Breast epithelium (tissue), 4 donors: Measurements from ENCODE around the gene CDK2. TPM values are rescaled to one million over a fixed set of nuclear protein-coding genes. Genes with fewer than 3 reads are reported as not detected.
"Not testable (repeated sequence)": the region's sequence is repeated elsewhere in the genome, so short reads cannot be mapped to it uniquely, and the experiment has no call there.

Experiments
- DNase-seq, 2 donors: peaks; one replicate each; pipeline ENCODE4 v3.0.0-alpha.2; 2019; ENCODE audit warnings: low spot score in 2 of 2
- H3K27ac ChIP-seq, 2 donors: fragments of 200-600 bp; sonication (generic) in 1 of 2; one replicate each; pipeline ENCODE4 v1.5.1; 2016 to 2019; ENCODE audit warnings: mild to moderate bottlenecking in 1 of 2
- H3K27me3 ChIP-seq, 2 donors: fragments of 200-600 bp; sonication (generic) in 1 of 2; one replicate each; pipeline versions ENCODE4 v1.5.1 to v1.6.0; 2017 to 2019; ENCODE audit warnings: control low read depth in 1 of 2, mild to moderate bottlenecking in 1 of 2
- H3K36me3 ChIP-seq: fragments of 200-600 bp; one replicate; pipeline ENCODE4 v1.5.1; 2019
- H3K4me1 ChIP-seq, 2 donors: fragments of 200-600 bp; sonication (generic); one replicate each; pipeline ENCODE4 v1.5.1; 2016 to 2019; ENCODE audit warnings: control low read depth in 1 of 2
- H3K4me3 ChIP-seq, 3 donors: fragments of 200-600 bp; sonication (generic); 1 replicate in 2 of 3; 2 replicates in 1 of 3; pipeline ENCODE4 v1.5.1; 2016 to 2019; ENCODE audit warnings: mild to moderate bottlenecking in 3 of 3, moderate library complexity in 2 of 3
- H3K9me3 ChIP-seq, 2 donors: fragments of 200-600 bp; sonication (generic) in 1 of 2; one replicate each; pipeline ENCODE4 v1.5.1; 2016 to 2019; ENCODE audit warnings: control low read depth in 1 of 2
- CTCF ChIP-seq, 3 donors: fragments of 450-650 bp; IDR thresholded peaks; one replicate each; pipeline ENCODE4 v1.5.1; 2016 to 2017; ENCODE audit warnings: antibody characterized with exemption in 3 of 3, mild to moderate bottlenecking in 3 of 3, moderate library complexity in 3 of 3
- POLR2A ChIP-seq: fragments of 450-650 bp; IDR thresholded peaks from one replicate; pipeline ENCODE4 v1.6.1; 2016; ENCODE audit warnings: antibody characterized with exemption, mild to moderate bottlenecking, moderate library complexity
- POLR2AphosphoS5 ChIP-seq, 3 donors: sonication (generic); formaldehyde crosslinking; IDR thresholded peaks; one replicate each; pipeline ENCODE4 v1.6.1; 2017; ENCODE audit warnings: antibody characterized with exemption in 3 of 3
- intact Hi-C: fragments of 100-400 bp; cut with DNase I; formaldehyde crosslinking; loops from one replicate; pipeline ENCODE4 v1.15.1; 2023; ENCODE audit warnings: low total_unique reads
- total RNA-seq, 3 donors: library from RNA; depleted of rRNA; stranded (reverse); fragments of >200 nt; gene quantifications; one replicate each; pipeline ENCODE4 v1.1.0, GENCODE V29; 2016

The CDK2 gene
- total RNA-seq, 3 donors from 2014 or later, result 8.2 to 27.2 (median 27.1) TPM

GRCh38 chr12:55979069-55979468, 12.4 kb downstream of the CDK2 start:
- no peaks in the 10 kb centered on the region for H3K36me3 ChIP-seq
- no peaks in the 10 kb centered on the region for H3K27me3 ChIP-seq
- no peak for DNase-seq
- H3K27ac ChIP-seq, result no peak overlapping the region
- intact Hi-C loops, result loop anchor here (10.0 kb wide), 1 partner anchor 1126 kb away; no protein-coding TSS in a partner anchor
- no peaks in the 10 kb centered on the region for H3K9me3 ChIP-seq
- TF ChIP-seq POLR2AphosphoS5 (IDR thresholded peaks at IDR 0.05) (no peak), CTCF (IDR thresholded peaks at IDR 0.05) (no peak), POLR2A (no peak)
- H3K4me3 ChIP-seq, result no peak overlapping the region
- H3K4me1 ChIP-seq, result no peaks in the 10 kb centered on the region

GRCh38 chr12:55981882-55982281, 15.3 kb downstream of the CDK2 start:
- H3K4me3 ChIP-seq, H3K27me3 ChIP-seq, H3K9me3 ChIP-seq, intact Hi-C loops, H3K4me1 ChIP-seq, H3K27ac ChIP-seq, DNase-seq, H3K36me3 ChIP-seq: not testable (repeated sequence)

- H3K4me1 ChIP-seq, result no peaks in the 10 kb centered on the region
- intact Hi-C loops, result no loop called here
- no peak for DNase-seq
- no peaks in the 10 kb centered on the region for H3K9me3 ChIP-seq
- no peak for TF ChIP-seq POLR2AphosphoS5 (IDR thresholded peaks at IDR 0.05)
- no peak for TF ChIP-seq CTCF (IDR thresholded peaks at IDR 0.05)
- TF ChIP-seq POLR2A, result no peak
- no peaks in the 10 kb centered on the region for H3K36me3 ChIP-seq
- H3K4me3 ChIP-seq, result no peak overlapping the region
- no peak overlapping the region for H3K27ac ChIP-seq
- H3K27me3 ChIP-seq, result no peaks in the 10 kb centered on the region
These were observed 15.8 kb downstream of the CDK2 start for GRCh38 chr12:55982319-55982936.

DNA sequence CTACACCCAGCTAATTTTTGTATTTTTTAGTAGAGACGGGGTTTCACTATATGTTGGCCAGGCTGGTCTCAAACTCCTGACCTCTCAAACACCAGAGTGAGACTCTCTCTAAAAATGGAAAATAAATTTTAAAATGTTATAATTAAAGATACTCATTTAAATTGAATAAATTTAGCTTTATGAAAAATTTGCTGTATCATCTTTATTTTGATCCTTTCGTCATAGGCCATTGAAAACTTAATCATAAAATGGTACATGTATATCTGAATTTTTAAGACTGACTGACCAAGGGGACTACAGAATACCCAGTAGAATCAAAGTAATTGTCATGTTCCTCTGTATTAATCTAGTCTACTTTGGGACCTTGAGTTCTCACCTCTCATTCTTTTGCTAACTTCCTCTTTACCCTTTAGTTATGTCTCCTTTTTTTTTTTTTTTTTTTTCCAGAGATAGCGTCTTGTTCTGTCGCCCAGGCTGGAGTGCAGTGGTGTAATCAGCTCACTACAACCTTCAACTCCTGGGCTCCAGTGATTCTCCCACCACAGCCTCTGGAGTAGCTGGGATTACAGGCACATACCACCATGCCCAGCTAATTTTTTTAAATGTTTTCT, 16.7 kb downstream of the CDK2 start:
- TF ChIP-seq CTCF (IDR thresholded peaks at IDR 0.05) (no peak), POLR2AphosphoS5 (IDR thresholded peaks at IDR 0.05) (no peak), POLR2A (no peak)
- Histone ChIP-seq H3K27me3 (no peaks in the 10 kb centered on the region), H3K9me3 (no peaks in the 10 kb centered on the region), H3K27ac (no peak overlapping the region), H3K4me1 (no peaks in the 10 kb centered on the region), H3K4me3 (no peak overlapping the region), H3K36me3 (no peaks in the 10 kb centered on the region)
- no peak for DNase-seq
- intact Hi-C loops, result no loop called here

DNA sequence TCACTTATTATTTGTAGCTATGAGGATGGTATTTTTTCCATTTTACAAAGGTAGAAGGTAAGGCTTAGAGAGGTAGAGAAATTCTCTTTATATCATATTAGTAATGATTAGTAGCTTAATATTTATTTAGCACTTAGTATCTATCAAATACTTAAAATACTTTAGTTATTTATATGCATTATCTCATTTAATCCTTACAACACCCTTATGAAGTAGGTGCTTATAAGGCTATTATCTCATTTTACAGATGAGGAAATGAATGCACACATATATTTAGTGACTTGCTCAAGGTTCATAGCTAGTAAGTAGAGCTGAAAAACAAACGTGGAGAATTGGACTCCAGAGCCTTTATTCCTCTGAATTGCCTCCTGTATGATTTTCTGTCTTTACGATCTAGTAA, 18.2 kb downstream of the CDK2 start:
- TF ChIP-seq CTCF (IDR thresholded peaks at IDR 0.05) (no peak), POLR2A (no peak), POLR2AphosphoS5 (IDR thresholded peaks at IDR 0.05) (no peak)
- no peak overlapping the region for H3K4me3 ChIP-seq
- intact Hi-C loops, result no loop called here
- no peaks in the 10 kb centered on the region for H3K27me3 ChIP-seq
- DNase-seq, result no peak
- H3K27ac ChIP-seq, result no peak overlapping the region
- no peaks in the 10 kb centered on the region for H3K36me3 ChIP-seq
- H3K4me1 ChIP-seq, result no peaks in the 10 kb centered on the region
- no peaks in the 10 kb centered on the region for H3K9me3 ChIP-seq
